ENCODE results near the gene NEURL2. TPM values are rescaled to one million over a fixed set of nuclear protein-coding genes. Genes with fewer than 3 reads are reported as not detected.
A peak's percentile ranks its signal among the peaks of the same experiment; 100 is the strongest.

The NEURL2 gene
- total and polyA plus RNA-seq, 10 of the 15 experiments (the other 5 are each of a cell fraction or from before 2014, with no cell fraction given): 0.53 to 7.0 (median 2.7) TPM

DNA sequence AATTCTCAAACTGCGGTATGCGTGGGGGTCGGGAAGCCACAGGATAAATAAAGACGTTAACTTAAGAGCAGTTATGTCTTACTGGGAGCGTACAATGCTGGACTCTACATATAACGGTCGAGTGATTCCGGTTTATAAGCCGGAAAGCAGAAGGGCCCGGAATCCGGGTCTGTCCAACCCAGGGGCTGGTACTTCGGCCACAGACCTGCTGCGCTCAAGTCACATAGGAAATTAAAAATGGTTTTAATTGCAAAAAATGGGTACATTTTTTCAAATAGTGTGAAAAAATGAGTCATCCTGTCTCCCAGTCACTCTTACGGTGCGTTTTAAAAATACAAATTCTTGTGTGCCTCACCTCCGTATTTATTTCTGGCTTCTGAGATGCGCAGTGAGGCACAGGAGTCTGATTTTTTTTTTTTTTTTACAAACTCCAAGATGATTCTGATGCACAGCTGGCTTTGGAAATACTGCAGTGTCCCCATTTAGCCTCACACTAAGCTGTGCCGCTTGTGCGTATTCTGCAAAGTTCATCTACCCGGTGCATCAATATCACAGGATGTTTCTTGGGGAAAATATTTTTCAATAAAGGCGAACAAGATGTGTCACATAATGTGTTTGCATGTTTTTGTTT lies 44.5 kb upstream of the NEURL2 start:
- peaks cover 23% of the 10 kb centered on the region for H3K79me2 ChIP-seq (ENCODE audit: control insufficient read depth, insufficient read depth, low read length)
- H3K4me1 ChIP-seq (ENCODE audit: control insufficient read depth, insufficient read depth, low read length): peaks cover 5% of the 10 kb centered on the region; the same call in 1 of the 2 replicates
- ChIA-PET RAD21 (ENCODE audit: unreplicated experiment) (interaction anchor here (1.0 to 5.5 kb wide), 7 partner anchors 14 to 122 kb away, joined by 3 to 66 read pairs (median 11); partner anchors contain the start of gene ZSWIM1), CTCF (interaction anchor here (1.0 to 6.5 kb wide), 4 partner anchors 16 to 136 kb away, joined by 3 to 79 read pairs (median 39); no protein-coding TSS in a partner anchor), SMC1A (ENCODE audit: uncharacterized antibody, unreplicated experiment) (interaction anchor here (1.0 to 4.1 kb wide), 4 partner anchors 26 to 45 kb away, joined by 3 to 33 read pairs (median 14); partner anchors contain the start of genes CTSA and NEURL2), POLR2A (interaction anchor here (0.6 to 2.9 kb wide), 32 partner anchors 8 to 754 kb away, joined by 3 to 50 read pairs (median 5); partner anchors contain the start of genes ACOT8, CTSA, NEURL2 and PLTP)
- 11% methylated on average over 21 of the region's 21 CpGs for WGBS (ENCODE audit: insufficient coverage, insufficient replicate concordance, low lambda C conversion rate, missing lambda C conversion rate)
- H3K27ac ChIP-seq (ENCODE audit: control insufficient read depth, insufficient read depth): peak overlapping the region; percentile 67
- H3K4me3 ChIP-seq: peak overlapping the region; percentile 81
- H3K27me3 ChIP-seq (replicated peaks in 1 of 2; ENCODE audit: control insufficient read depth in 2 of 2, insufficient read depth in 2 of 2, low read length in 1 of 2): no peaks in the 10 kb centered on the region
- peak overlapping the region; percentile 85 for H3K9ac ChIP-seq (ENCODE audit: control insufficient read depth, insufficient read depth, low read length)
- in situ Hi-C loops (cut with MboI) (no loop called here), intact Hi-C loops (cut with micrococcal nuclease; ENCODE audit: unreplicated experiment) (loop anchor here (2.0 kb wide), 2 partner anchors 35 to 79 kb away; partner anchors contain the start of genes ACOT8 and ZSWIM3)
- H3K4me2 ChIP-seq (ENCODE audit: control insufficient read depth, insufficient read depth): peak overlapping the region; percentile 79; the same call in 1 of the 2 replicates
- peak; percentile 24; the same call in 2 of the 3 replicates for ATAC-seq
- BruUV-seq (replicated peaks): TSS peak; percentile 82
- no peak for FAIRE-seq
- no peaks in the 10 kb centered on the region for H3K9me3 ChIP-seq (replicated peaks; ENCODE audit: control insufficient read depth, insufficient read depth, low read length)
- peak overlapping the region; percentile 84 for H2AFZ ChIP-seq (ENCODE audit: control insufficient read depth, low read depth, low read length)
- peaks cover 12 to 13% of the 10 kb centered on the region in 2 experiments; a peak in 3 of 4 replicates for H3K36me3 ChIP-seq (ENCODE audit: control insufficient read depth in 2 of 2, insufficient read depth in 2 of 2, low read length in 1 of 2)
- no peaks in the 10 kb centered on the region for H4K20me1 ChIP-seq (ENCODE audit: control insufficient read depth, insufficient read depth)
- DNase-seq (ENCODE audit: low read depth, low spot score): no peak
- no peak for TF ChIP-seq NRF1 (conservative IDR thresholded peaks at IDR 0.05; ENCODE audit: low read depth, low read length)
- no peak for TF ChIP-seq EP300 (IDR thresholded peaks at IDR 0.05; ENCODE audit: borderline replicate concordance in 1 of 2, control insufficient read depth in 1 of 2, low read depth in 2 of 2, low read length in 2 of 2)
- TF ChIP-seq JUNB (IDR thresholded peaks at IDR 0.05): 0 out of 2 replicates have a peak, but pooled peaks have one; percentile 21
- TF ChIP-seq NBN (IDR thresholded peaks at IDR 0.05): peak; percentile 6; the same call in 1 of the 2 replicates
- TF ChIP-seq SIN3A (IDR thresholded peaks at IDR 0.05; ENCODE audit: low read depth, low read length): 0 out of 2 replicates have a peak, but pooled peaks have one; percentile 34
- peak; percentile 3; the same call in 1 of the 2 replicates for TF ChIP-seq POLR2AphosphoS5 (IDR thresholded peaks at IDR 0.05; ENCODE audit: low read length)
- TF ChIP-seq, protein P1, sequence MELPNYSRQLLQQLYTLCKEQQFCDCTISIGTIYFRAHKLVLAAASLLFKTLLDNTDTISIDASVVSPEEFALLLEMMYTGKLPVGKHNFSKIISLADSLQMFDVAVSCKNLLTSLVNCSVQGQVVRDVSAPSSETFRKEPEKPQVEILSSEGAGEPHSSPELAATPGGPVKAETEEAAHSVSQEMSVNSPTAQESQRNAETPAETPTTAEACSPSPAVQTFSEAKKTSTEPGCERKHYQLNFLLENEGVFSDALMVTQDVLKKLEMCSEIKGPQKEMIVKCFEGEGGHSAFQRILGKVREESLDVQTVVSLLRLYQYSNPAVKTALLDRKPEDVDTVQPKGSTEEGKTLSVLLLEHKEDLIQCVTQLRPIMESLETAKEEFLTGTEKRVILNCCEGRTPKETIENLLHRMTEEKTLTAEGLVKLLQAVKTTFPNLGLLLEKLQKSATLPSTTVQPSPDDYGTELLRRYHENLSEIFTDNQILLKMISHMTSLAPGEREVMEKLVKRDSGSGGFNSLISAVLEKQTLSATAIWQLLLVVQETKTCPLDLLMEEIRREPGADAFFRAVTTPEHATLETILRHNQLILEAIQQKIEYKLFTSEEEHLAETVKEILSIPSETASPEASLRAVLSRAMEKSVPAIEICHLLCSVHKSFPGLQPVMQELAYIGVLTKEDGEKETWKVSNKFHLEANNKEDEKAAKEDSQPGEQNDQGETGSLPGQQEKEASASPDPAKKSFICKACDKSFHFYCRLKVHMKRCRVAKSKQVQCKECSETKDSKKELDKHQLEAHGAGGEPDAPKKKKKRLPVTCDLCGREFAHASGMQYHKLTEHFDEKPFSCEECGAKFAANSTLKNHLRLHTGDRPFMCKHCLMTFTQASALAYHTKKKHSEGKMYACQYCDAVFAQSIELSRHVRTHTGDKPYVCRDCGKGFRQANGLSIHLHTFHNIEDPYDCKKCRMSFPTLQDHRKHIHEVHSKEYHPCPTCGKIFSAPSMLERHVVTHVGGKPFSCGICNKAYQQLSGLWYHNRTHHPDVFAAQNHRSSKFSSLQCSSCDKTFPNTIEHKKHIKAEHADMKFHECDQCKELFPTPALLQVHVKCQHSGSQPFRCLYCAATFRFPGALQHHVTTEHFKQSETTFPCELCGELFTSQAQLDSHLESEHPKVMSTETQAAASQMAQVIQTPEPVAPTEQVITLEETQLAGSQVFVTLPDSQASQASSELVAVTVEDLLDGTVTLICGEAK (IDR thresholded peaks at IDR 0.05; ENCODE audit: borderline replicate concordance): peak; percentile 57; the same call in 1 of the 2 replicates
- TF ChIP-seq, protein P2, sequence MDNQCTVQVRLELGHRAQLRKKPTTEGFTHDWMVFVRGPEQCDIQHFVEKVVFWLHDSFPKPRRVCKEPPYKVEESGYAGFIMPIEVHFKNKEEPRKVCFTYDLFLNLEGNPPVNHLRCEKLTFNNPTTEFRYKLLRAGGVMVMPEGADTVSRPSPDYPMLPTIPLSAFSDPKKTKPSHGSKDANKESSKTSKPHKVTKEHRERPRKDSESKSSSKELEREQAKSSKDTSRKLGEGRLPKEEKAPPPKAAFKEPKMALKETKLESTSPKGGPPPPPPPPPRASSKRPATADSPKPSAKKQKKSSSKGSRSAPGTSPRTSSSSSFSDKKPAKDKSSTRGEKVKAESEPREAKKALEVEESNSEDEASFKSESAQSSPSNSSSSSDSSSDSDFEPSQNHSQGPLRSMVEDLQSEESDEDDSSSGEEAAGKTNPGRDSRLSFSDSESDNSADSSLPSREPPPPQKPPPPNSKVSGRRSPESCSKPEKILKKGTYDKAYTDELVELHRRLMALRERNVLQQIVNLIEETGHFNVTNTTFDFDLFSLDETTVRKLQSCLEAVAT (IDR thresholded peaks at IDR 0.05): peak; percentile 91; the same call in 1 of the 2 replicates
- peak; percentile 45; the same call in 1 of the 2 replicates for TF ChIP-seq ATF7 (IDR thresholded peaks at IDR 0.05; ENCODE audit: low read depth)
- TF ChIP-seq RUNX3 (IDR thresholded peaks at IDR 0.05; ENCODE audit: low read length): peak; percentile 89
- TF ChIP-seq, protein P3, sequence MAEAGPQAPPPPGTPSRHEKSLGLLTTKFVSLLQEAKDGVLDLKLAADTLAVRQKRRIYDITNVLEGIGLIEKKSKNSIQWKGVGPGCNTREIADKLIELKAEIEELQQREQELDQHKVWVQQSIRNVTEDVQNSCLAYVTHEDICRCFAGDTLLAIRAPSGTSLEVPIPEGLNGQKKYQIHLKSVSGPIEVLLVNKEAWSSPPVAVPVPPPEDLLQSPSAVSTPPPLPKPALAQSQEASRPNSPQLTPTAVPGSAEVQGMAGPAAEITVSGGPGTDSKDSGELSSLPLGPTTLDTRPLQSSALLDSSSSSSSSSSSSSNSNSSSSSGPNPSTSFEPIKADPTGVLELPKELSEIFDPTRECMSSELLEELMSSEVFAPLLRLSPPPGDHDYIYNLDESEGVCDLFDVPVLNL (IDR thresholded peaks at IDR 0.05; ENCODE audit: low read depth, low read length): no peak
- 0 out of 3 replicates have a peak, but pooled peaks have one; percentile 39 for TF ChIP-seq POU2F2 (IDR thresholded peaks at IDR 0.05; ENCODE audit: borderline replicate concordance, low read depth, low read length)
- TF ChIP-seq, protein P4, sequence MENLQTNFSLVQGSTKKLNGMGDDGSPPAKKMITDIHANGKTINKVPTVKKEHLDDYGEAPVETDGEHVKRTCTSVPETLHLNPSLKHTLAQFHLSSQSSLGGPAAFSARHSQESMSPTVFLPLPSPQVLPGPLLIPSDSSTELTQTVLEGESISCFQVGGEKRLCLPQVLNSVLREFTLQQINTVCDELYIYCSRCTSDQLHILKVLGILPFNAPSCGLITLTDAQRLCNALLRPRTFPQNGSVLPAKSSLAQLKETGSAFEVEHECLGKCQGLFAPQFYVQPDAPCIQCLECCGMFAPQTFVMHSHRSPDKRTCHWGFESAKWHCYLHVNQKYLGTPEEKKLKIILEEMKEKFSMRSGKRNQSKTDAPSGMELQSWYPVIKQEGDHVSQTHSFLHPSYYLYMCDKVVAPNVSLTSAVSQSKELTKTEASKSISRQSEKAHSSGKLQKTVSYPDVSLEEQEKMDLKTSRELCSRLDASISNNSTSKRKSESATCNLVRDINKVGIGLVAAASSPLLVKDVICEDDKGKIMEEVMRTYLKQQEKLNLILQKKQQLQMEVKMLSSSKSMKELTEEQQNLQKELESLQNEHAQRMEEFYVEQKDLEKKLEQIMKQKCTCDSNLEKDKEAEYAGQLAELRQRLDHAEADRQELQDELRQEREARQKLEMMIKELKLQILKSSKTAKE (IDR thresholded peaks at IDR 0.05; ENCODE audit: low read depth, poor library complexity, severe bottlenecking): peak; percentile 53
